Transverse colon (tissue), 3 donors: ENCODE data around the gene RAB37.

Experiments
- CTCF ChIP-seq, 5 experiments: fragments of 200-600 bp in 3 of 5; fragments of 450-650 bp in 2 of 5; sonication (generic) in 3 of 5; IDR thresholded peaks; 1 replicate in 2 of 5; 2 replicates in 3 of 5; pipeline ENCODE4 v1.5.1; 2016 to 2017; ENCODE audit warnings: antibody characterized with exemption in 5 of 5, inconsistent platforms in 3 of 5, mild to moderate bottlenecking in 2 of 5, moderate library complexity in 1 of 5
- EP300 ChIP-seq: sonication (generic); formaldehyde crosslinking; IDR thresholded peaks from one replicate; pipeline ENCODE4 v1.6.1; 2017; ENCODE audit warnings: antibody characterized with exemption, low read depth

- TF ChIP-seq CTCF (IDR thresholded peaks at IDR 0.05): no peak
- no peak for TF ChIP-seq EP300
Observed at GRCh38 chr17:74760404-74761105, 23.5 kb downstream of the RAB37 start.
